ENCODE measurements around the gene CMC1.

The CMC1 gene

GRCh38 chr3:28349469-28350000, 108.1 kb downstream of the CMC1 start:
- H3K27me3 ChIP-seq (replicated peaks): no peaks in the 10 kb centered on the region
- H3K36me3 ChIP-seq (replicated peaks): no peaks in the 10 kb centered on the region
- peak overlapping the region; percentile 89 for H3K4me3 ChIP-seq (ENCODE audit: low read depth, low read length)
- in situ Hi-C loops (cut with HindIII; ENCODE audit: low pct_ligation_motif_present, low sequenced_read_pairs): no loop called here
- peak overlapping the region; percentile 98 for H3K27ac ChIP-seq
- peak; percentile 5 for DNase-seq
- TF ChIP-seq, protein P1, sequence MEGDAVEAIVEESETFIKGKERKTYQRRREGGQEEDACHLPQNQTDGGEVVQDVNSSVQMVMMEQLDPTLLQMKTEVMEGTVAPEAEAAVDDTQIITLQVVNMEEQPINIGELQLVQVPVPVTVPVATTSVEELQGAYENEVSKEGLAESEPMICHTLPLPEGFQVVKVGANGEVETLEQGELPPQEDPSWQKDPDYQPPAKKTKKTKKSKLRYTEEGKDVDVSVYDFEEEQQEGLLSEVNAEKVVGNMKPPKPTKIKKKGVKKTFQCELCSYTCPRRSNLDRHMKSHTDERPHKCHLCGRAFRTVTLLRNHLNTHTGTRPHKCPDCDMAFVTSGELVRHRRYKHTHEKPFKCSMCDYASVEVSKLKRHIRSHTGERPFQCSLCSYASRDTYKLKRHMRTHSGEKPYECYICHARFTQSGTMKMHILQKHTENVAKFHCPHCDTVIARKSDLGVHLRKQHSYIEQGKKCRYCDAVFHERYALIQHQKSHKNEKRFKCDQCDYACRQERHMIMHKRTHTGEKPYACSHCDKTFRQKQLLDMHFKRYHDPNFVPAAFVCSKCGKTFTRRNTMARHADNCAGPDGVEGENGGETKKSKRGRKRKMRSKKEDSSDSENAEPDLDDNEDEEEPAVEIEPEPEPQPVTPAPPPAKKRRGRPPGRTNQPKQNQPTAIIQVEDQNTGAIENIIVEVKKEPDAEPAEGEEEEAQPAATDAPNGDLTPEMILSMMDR (IDR thresholded peaks at IDR 0.05; ENCODE audit: low read depth, low read length, missing control alignments): no peak
